Measurements from ENCODE around the gene CDKAL1. TPM values are rescaled to one million over a fixed set of nuclear protein-coding genes. Genes with fewer than 3 reads are reported as not detected.
"Not testable (repeated sequence)": the region's sequence is repeated elsewhere in the genome, so short reads cannot be mapped to it uniquely, and the experiment has no call there.

CDKAL1 gene
- total RNA-seq, 1 experiment from 2014 or later: 6.5 TPM

DNA sequence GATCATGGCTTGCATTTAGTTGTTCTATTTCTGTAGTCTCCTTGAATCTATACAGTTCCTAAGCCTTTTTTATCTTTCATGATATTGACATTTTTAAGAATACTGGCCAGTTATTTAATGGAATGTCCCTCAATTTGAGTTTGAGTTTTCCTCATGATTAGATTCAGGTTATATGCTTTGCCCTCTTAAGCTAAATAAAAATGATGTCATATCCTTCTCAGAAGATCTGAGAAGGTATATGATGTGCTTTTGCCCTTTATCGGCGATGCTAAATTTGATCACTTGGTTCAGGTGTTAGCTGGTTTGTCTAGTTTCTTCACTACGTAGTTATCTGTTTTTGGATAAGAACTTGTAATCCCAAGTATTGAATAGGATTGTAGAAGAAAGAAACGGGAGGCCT, 549.5 kb downstream of the CDKAL1 start:
- DNase-seq: no peak
- Histone ChIP-seq H3K4me3 (no peak overlapping the region), H3K36me3 (no peaks in the 10 kb centered on the region), H3K27me3 (no peaks in the 10 kb centered on the region), H3K9me3 (no peaks in the 10 kb centered on the region)

DNA sequence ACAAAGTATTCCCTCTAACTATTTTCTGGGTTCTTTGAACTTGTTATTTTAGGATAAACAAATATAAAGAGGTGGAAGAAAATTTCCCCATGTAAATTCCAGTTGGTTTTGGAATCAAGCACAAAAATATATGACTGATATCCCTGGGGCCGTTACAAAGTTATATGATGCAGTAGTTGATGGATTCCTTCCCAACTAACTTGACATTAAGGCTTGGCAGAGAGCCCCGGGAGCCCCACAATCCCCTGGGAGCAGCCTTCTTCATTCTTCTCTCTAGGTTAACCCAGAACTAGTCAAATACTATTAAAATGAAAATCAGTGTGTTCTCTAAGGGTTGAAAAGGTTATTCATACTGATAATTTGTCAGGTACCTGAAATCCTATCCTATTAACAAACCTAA, 550.4 kb downstream of the CDKAL1 start:
- Histone ChIP-seq H3K36me3 (no peaks in the 10 kb centered on the region), H3K27me3 (no peaks in the 10 kb centered on the region), H3K9me3 (no peaks in the 10 kb centered on the region), H3K4me3 (no peak overlapping the region)
- no peak for DNase-seq

DNA sequence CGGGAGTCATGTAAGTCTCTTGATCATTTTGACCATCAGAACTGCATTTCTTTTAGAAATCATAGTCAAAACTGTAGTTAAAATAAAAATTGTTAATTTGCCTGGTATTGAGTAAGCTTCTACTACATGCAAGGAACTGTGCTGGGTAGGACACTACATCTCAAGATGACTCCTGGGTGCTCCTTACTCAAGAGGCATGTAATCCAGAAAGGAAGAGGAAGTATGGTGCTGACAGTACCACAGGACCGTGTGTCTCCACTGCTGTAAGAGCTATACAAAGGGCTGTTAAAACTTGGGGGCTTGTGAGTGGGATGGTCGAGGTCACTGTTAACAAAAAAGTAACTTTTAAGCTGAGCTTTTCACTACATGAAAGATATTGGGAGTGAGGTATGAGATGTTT, 551.0 kb downstream of the CDKAL1 start:
- Histone ChIP-seq H3K9me3 (no peaks in the 10 kb centered on the region), H3K36me3 (no peaks in the 10 kb centered on the region), H3K27me3 (no peaks in the 10 kb centered on the region), H3K4me3 (no peak overlapping the region)
- DNase-seq: no peak

DNA sequence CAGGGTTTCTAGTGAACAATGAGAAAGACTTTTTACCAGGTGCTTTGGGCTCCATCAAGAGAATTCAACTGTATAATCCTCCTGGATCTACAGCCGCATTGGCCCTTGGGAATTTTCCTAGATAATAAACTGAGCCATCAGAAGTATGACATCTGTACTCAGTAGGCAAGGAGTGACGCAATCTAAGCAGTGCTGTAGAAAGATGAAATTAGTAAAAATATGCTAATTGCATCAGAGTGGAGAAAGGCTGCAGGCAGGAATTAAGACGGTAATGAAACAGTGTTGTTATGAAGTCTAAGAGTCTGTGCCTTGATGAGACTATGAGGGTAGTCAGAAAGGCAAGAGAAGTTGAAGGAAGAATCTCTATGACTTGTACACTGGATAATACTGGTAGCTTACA, 551.4 kb downstream of the CDKAL1 start:
- no peak for DNase-seq
- H3K4me3 ChIP-seq: no peak overlapping the region

GRCh38 chr6:21087188-21087587, 552.9 kb downstream of the CDKAL1 start:
- no peaks in the 10 kb centered on the region for H3K36me3 ChIP-seq
- no peak for DNase-seq
- no peaks in the 10 kb centered on the region for H3K27me3 ChIP-seq
- H3K4me3 ChIP-seq: no peak overlapping the region
- H3K9me3 ChIP-seq: no peaks in the 10 kb centered on the region

More for the DNA sequence above, 551.4 kb downstream of the CDKAL1 start:
- H3K27me3 ChIP-seq: no peaks in the 10 kb centered on the region
- no peaks in the 10 kb centered on the region for H3K9me3 ChIP-seq
- no peaks in the 10 kb centered on the region for H3K36me3 ChIP-seq

DNA sequence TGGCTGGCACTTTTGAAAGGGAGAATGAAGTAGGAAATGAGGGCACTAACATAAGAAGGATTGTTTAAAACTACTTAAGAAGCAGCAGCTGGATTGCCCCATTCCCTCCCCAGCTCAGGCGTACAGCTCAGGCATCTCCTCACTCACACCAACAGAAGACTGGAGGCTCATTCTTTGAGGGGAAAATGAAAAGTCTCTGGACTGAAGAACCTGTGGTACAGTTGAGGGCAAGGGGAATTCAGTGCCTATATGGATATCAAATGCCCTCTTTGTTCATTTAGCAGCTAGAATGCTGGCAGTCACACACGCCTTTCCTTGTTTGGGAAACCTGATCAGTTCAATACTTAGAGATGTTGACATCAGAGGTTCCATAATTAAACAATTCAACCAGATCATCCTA, 557.2 kb downstream of the CDKAL1 start:
- DNase-seq: no peak
- H3K36me3 ChIP-seq: no peaks in the 10 kb centered on the region
- no peak overlapping the region for H3K4me3 ChIP-seq
- H3K9me3 ChIP-seq: no peaks in the 10 kb centered on the region
- no peaks in the 10 kb centered on the region for H3K27me3 ChIP-seq

DNA sequence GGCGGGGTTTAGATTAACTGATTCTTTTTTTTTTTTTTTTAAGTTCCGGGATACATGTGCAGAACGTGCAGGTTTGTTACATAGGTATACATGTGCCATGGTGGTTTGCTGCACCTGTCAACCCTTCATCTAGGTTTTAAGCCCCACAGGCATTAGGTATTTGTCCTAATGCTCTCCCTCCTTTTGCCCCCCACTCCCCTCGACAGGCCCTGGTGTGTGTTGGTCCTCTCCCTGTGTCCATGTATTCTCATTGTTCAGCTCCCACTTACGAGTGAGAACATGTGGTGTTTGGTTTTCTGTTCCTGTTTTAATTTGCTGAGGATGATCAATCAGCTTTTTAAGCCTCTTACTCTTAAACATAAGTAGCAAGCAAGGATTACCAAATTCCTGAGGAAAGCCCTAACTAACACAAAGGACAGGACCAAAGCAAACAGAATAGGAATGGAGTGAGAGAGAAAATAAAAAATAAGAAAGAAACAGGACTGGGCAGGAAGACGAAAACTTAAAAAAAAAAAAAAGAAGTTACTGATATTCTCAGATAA, 558.0 kb downstream of the CDKAL1 start:
- not testable (repeated sequence) for H3K9me3 ChIP-seq, H3K36me3 ChIP-seq, H3K4me3 ChIP-seq, DNase-seq, H3K27me3 ChIP-seq

GRCh38 chr6:21095462-21095861, 561.2 kb downstream of the CDKAL1 start:
- Histone ChIP-seq H3K27me3 (no peaks in the 10 kb centered on the region), H3K4me3 (no peak overlapping the region), H3K9me3 (no peaks in the 10 kb centered on the region), H3K36me3 (no peaks in the 10 kb centered on the region)
- DNase-seq: no peak

DNA sequence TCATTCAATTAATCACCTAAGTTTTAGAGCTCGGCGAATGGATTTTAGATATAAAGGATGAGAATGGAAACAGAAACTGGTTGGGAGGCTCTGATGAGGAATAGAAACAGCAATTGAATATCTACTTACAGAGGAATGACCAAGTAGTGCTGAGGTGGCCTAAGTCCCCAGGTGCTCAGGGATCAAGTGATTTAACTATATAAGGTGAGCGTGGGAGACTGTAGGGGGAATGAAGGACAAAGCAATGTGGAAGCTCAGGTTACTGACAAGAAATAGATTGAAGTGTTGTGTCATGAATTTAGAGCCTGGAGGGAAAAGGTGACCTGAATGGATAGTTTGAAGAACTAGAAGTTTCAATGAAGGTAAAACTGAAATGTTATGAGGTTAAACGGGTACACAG, 563.9 kb downstream of the CDKAL1 start:
- H3K36me3 ChIP-seq: no peaks in the 10 kb centered on the region
- DNase-seq: no peak
- H3K27me3 ChIP-seq: no peaks in the 10 kb centered on the region
- no peaks in the 10 kb centered on the region for H3K9me3 ChIP-seq
- H3K4me3 ChIP-seq: no peak overlapping the region

DNA sequence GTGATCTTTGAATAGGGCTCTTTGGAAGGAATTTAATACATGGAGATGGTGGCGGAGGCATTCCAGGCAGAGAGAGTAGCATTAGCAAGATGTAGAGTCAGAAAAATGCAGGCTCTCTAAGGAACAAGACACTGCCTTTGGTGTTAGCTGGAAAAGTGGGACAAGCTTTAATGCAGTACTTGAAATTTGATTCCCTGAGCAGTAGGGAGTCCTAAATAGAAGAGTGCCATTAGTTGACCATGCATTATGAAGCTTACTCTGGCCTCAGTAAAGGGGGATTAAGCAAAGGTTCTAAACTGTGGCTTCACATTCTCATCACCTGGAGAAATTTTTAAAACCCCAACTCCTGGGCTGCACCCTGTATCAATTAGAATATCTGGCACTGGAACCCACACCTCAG, 564.5 kb downstream of the CDKAL1 start:
- Histone ChIP-seq H3K36me3 (no peaks in the 10 kb centered on the region), H3K27me3 (no peaks in the 10 kb centered on the region), H3K4me3 (no peak overlapping the region), H3K9me3 (no peaks in the 10 kb centered on the region)
- DNase-seq: no peak

- H3K36me3 ChIP-seq: no peaks in the 10 kb centered on the region
- no peaks in the 10 kb centered on the region for H3K9me3 ChIP-seq
- DNase-seq: no peak
- no peak overlapping the region for H3K4me3 ChIP-seq
- no peaks in the 10 kb centered on the region for H3K27me3 ChIP-seq
Measured at GRCh38 chr6:21099338-21100314, 565.4 kb downstream of the CDKAL1 start.

GRCh38 chr6:21100991-21101390, 566.7 kb downstream of the CDKAL1 start:
- Histone ChIP-seq H3K27me3 (no peaks in the 10 kb centered on the region), H3K36me3 (no peaks in the 10 kb centered on the region), H3K4me3 (no peak overlapping the region), H3K9me3 (no peaks in the 10 kb centered on the region)
- no peak for DNase-seq

- Histone ChIP-seq H3K9me3 (no peaks in the 10 kb centered on the region), H3K4me3 (no peak overlapping the region), H3K27me3 (no peaks in the 10 kb centered on the region), H3K36me3 (no peaks in the 10 kb centered on the region)
- no peak for DNase-seq
Measured at GRCh38 chr6:21101694-21102093, 567.4 kb downstream of the CDKAL1 start.

- no peak for DNase-seq
- H3K9me3 ChIP-seq: no peaks in the 10 kb centered on the region
- no peak overlapping the region for H3K4me3 ChIP-seq
- no peaks in the 10 kb centered on the region for H3K27me3 ChIP-seq
- no peaks in the 10 kb centered on the region for H3K36me3 ChIP-seq
Measured at GRCh38 chr6:21102201-21102600, 567.9 kb downstream of the CDKAL1 start.

- Histone ChIP-seq H3K9me3 (no peaks in the 10 kb centered on the region), H3K36me3 (no peaks in the 10 kb centered on the region), H3K4me3 (no peak overlapping the region), H3K27me3 (no peaks in the 10 kb centered on the region)
- no peak for DNase-seq
Measured at GRCh38 chr6:21102624-21103023, 568.4 kb downstream of the CDKAL1 start.

DNA sequence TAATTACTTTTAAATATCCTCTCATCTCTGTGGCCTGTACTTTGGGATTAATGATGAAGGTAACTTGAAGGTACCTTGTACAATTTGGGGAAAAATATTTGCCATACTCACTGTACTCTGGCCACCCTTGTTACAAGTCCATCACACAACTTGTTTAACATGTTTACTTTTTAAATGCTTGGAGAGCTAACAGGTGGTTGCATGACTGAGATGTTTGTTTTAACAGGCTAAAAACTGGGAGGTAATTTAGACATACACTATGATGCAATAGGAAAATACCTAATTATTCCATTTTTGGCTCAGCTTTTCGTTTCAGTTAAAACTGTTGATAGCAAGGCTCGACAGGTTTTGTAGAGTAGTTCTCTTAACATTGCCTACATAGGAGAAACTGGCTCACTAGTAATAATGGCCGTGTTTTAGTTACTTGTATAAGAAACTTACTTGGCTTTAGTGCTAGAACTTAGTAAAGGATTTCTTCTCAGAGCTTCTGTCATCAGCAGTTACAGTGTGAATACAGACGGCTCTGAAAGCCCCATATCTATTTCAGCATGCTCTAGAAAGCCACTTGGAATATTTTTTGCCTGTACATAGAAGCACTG, 569.5 kb downstream of the CDKAL1 start:
- H3K4me3 ChIP-seq: no peak overlapping the region
- no peaks in the 10 kb centered on the region for H3K9me3 ChIP-seq
- no peak for DNase-seq
- no peaks in the 10 kb centered on the region for H3K27me3 ChIP-seq
- no peaks in the 10 kb centered on the region for H3K36me3 ChIP-seq

DNA sequence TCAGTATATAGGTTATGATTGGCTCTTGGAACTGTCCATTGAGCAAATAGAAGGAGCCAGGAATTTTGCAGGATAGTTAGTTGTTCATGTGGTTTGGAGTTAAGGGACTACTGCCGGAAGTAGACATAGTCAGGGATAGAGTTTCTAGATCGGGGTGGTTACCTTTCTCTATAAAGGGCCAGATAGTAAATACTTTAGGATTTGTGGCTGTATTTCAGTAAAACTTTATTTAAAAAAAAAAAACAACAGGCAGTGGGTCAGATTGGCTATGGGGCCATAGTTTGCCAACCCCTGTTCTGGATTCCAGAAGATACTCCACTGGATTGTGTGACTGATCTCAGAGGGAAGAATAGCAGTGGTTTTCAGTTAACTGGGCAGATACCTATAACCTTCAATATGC, 570.0 kb downstream of the CDKAL1 start:
- no peaks in the 10 kb centered on the region for H3K36me3 ChIP-seq
- DNase-seq: no peak
- H3K4me3 ChIP-seq: no peak overlapping the region
- no peaks in the 10 kb centered on the region for H3K9me3 ChIP-seq
- no peaks in the 10 kb centered on the region for H3K27me3 ChIP-seq

DNA sequence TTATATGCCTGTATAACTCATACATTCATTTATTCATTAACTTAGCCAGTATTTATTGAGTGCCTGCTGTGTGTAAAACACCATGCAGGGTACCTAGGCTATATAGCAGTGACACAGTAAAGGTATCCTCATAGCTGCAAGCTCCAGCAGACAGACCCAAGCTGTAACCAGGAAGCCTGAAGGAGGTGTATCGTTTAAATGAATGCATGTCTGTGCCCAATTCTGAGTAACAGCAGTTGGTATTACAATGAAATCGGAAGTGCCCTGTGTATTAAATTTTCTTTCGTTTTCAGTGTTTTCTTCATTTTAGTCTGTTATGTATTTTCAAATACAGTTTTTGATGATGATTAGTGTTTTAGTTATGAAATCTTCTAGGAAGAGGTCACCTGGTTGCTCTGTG, 573.5 kb downstream of the CDKAL1 start:
- no peak for DNase-seq
- no peaks in the 10 kb centered on the region for H3K36me3 ChIP-seq
- no peak overlapping the region for H3K4me3 ChIP-seq
- H3K9me3 ChIP-seq: no peaks in the 10 kb centered on the region
- H3K27me3 ChIP-seq: no peaks in the 10 kb centered on the region
